Ectodermal cell (in vitro differentiated cells): Measurements from ENCODE around the gene ARHGAP24.

ENCODE experiments used
- H3K27ac ChIP-seq: 2 replicates; pipeline ENCODE4 v1.7.0; 2013; ENCODE audit warnings: mild to moderate bottlenecking, low read depth, low read length; ENCODE audit not compliant: insufficient read depth, poor library complexity, severe bottlenecking
- H3K27me3 ChIP-seq: 2 replicates; pipeline ENCODE4 v1.7.0; 2013; ENCODE audit warnings: mild to moderate bottlenecking, low read length; ENCODE audit not compliant: insufficient read depth, control insufficient read depth, poor library complexity, severe bottlenecking
- H3K36me3 ChIP-seq: one replicate; pipeline ENCODE4 v1.7.0; 2013; ENCODE audit warnings: low read length; ENCODE audit not compliant: control insufficient read depth, insufficient read depth
- H3K4me1 ChIP-seq: one replicate; pipeline ENCODE4 v1.7.0; 2013; ENCODE audit warnings: low read length; ENCODE audit not compliant: control insufficient read depth, insufficient read depth
- H3K4me3 ChIP-seq: 2 replicates; pipeline ENCODE4 v1.7.0; 2013; ENCODE audit warnings: low read depth, low read length, control low read depth; ENCODE audit not compliant: insufficient read depth
- H3K9me3 ChIP-seq: 2 replicates; pipeline ENCODE4 v1.7.0; 2013; ENCODE audit warnings: mild to moderate bottlenecking, low read length, moderate library complexity; ENCODE audit not compliant: control insufficient read depth
- WGBS, 2 experiments: methylation state at CpG; one replicate each; pipeline ENCODE4 v1.1.7; 2013; ENCODE audit warnings: missing lambda C conversion rate in 2 of 2; 5-methylcytosine and 5-hydroxymethylcytosine counted together

ARHGAP24 gene

GRCh38 chr4:85671120-85671519 lies 196.2 kb downstream of the ARHGAP24 start:
- Histone ChIP-seq H3K4me1 (no peaks in the 10 kb centered on the region), H3K36me3 (no peaks in the 10 kb centered on the region), H3K4me3 (no peak overlapping the region), H3K27me3 (no peaks in the 10 kb centered on the region), H3K9me3 (no peaks in the 10 kb centered on the region), H3K27ac (no peak overlapping the region)
- 92 to 93% methylated on average over 2 of the region's 2 CpGs for WGBS, 2 experiments

GRCh38 chr4:85672116-85672515 lies 197.2 kb downstream of the ARHGAP24 start:
- Histone ChIP-seq H3K27ac (no peak overlapping the region), H3K27me3 (no peaks in the 10 kb centered on the region), H3K4me3 (no peak overlapping the region), H3K4me1 (no peaks in the 10 kb centered on the region), H3K9me3 (no peaks in the 10 kb centered on the region), H3K36me3 (no peaks in the 10 kb centered on the region)
- WGBS, 2 experiments: 87 to 91% methylated on average over 3 of the region's 3 CpGs

- no peaks in the 10 kb centered on the region for H3K9me3 ChIP-seq
- H3K4me1 ChIP-seq: no peaks in the 10 kb centered on the region
- no peak overlapping the region for H3K27ac ChIP-seq
- no peak overlapping the region for H3K4me3 ChIP-seq
- H3K36me3 ChIP-seq: no peaks in the 10 kb centered on the region
- no peaks in the 10 kb centered on the region for H3K27me3 ChIP-seq
- WGBS, 2 experiments: 84 to 92% methylated on average over 3 of the region's 3 CpGs
These were observed 198.0 kb downstream of the ARHGAP24 start for GRCh38 chr4:85672959-85673358.

GRCh38 chr4:85673540-85673939 lies 198.6 kb downstream of the ARHGAP24 start:
- Histone ChIP-seq H3K27me3 (no peaks in the 10 kb centered on the region), H3K27ac (no peak overlapping the region), H3K9me3 (no peaks in the 10 kb centered on the region), H3K36me3 (no peaks in the 10 kb centered on the region), H3K4me1 (no peaks in the 10 kb centered on the region), H3K4me3 (no peak overlapping the region)
- WGBS, 2 experiments: 83 to 94% methylated on average over 1 to 2 of the region's 2 CpGs

GRCh38 chr4:85675076-85676049 lies 200.4 kb downstream of the ARHGAP24 start:
- 94 to 96% methylated on average over 7 of the region's 7 CpGs for WGBS, 2 experiments

GRCh38 chr4:85676050-85676425 lies 201.1 kb downstream of the ARHGAP24 start:
- Histone ChIP-seq H3K36me3 (no peaks in the 10 kb centered on the region), H3K27me3 (no peaks in the 10 kb centered on the region), H3K4me3 (no peak overlapping the region), H3K4me1 (no peaks in the 10 kb centered on the region), H3K27ac (no peak overlapping the region), H3K9me3 (no peaks in the 10 kb centered on the region)
- WGBS, 2 experiments: 43 to 67% methylated on average over 1 of the region's 1 CpG

More at GRCh38 chr4:85675076-85676049, 200.4 kb downstream of the ARHGAP24 start:
- Histone ChIP-seq H3K27me3 (no peaks in the 10 kb centered on the region), H3K4me3 (no peak overlapping the region), H3K4me1 (no peaks in the 10 kb centered on the region), H3K36me3 (no peaks in the 10 kb centered on the region), H3K9me3 (no peaks in the 10 kb centered on the region), H3K27ac (no peak overlapping the region)

- no peak overlapping the region for H3K4me3 ChIP-seq
- no peak overlapping the region for H3K27ac ChIP-seq
- 77 to 81% methylated on average over 5 of the region's 5 CpGs for WGBS, 2 experiments
- H3K4me1 ChIP-seq: no peaks in the 10 kb centered on the region
- H3K9me3 ChIP-seq: no peaks in the 10 kb centered on the region
- H3K27me3 ChIP-seq: no peaks in the 10 kb centered on the region
- no peaks in the 10 kb centered on the region for H3K36me3 ChIP-seq
These were observed 202.1 kb downstream of the ARHGAP24 start for GRCh38 chr4:85676850-85677590.

GRCh38 chr4:85681221-85681657 lies 206.3 kb downstream of the ARHGAP24 start:
- no peaks in the 10 kb centered on the region for H3K4me1 ChIP-seq
- no peaks in the 10 kb centered on the region for H3K27me3 ChIP-seq
- H3K27ac ChIP-seq: no peak overlapping the region
- no peaks in the 10 kb centered on the region for H3K9me3 ChIP-seq
- WGBS, 2 experiments: 79 to 92% methylated on average over 2 of the region's 2 CpGs
- H3K4me3 ChIP-seq: no peak overlapping the region
- no peaks in the 10 kb centered on the region for H3K36me3 ChIP-seq

GRCh38 chr4:85681921-85682320 lies 207.0 kb downstream of the ARHGAP24 start:
- H3K4me3 ChIP-seq: no peak overlapping the region
- no peaks in the 10 kb centered on the region for H3K4me1 ChIP-seq
- no peaks in the 10 kb centered on the region for H3K36me3 ChIP-seq
- 100% methylated on average over 2 to 3 of the region's 3 CpGs for WGBS, 2 experiments
- no peak overlapping the region for H3K27ac ChIP-seq
- H3K9me3 ChIP-seq: no peaks in the 10 kb centered on the region
- H3K27me3 ChIP-seq: no peaks in the 10 kb centered on the region

- Histone ChIP-seq H3K27ac (no peak overlapping the region), H3K9me3 (no peaks in the 10 kb centered on the region), H3K36me3 (no peaks in the 10 kb centered on the region), H3K4me3 (no peak overlapping the region), H3K27me3 (no peaks in the 10 kb centered on the region), H3K4me1 (no peaks in the 10 kb centered on the region)
- WGBS, 2 experiments: 96 to 100% methylated on average over 1 of the region's 1 CpG
These were observed 207.4 kb downstream of the ARHGAP24 start for GRCh38 chr4:85682391-85682790.
